ENCODE data around the gene MKLN1. TPM values are rescaled to one million over a fixed set of nuclear protein-coding genes. Genes with fewer than 3 reads are reported as not detected.

Gene MKLN1
- total and polyA plus RNA-seq, 2 of the 4 experiments (the other 2 are of a cell fraction): 17.5 to 52.0 TPM

GRCh38 chr7:131486346-131486745, 158.7 kb downstream of the MKLN1 start:
- Histone ChIP-seq H3K18ac (ENCODE audit: low read depth, low read length) (no peak overlapping the region), H2AK5ac (ENCODE audit: low read depth, low read length) (no peak overlapping the region), H3K27ac (ENCODE audit: insufficient read depth, low read length) (no peak overlapping the region), H2AK9ac (replicated peaks; ENCODE audit: low read depth, low read length, poor library complexity) (no peak overlapping the region), H3K4me1 (ENCODE audit: control insufficient read depth, insufficient read depth, low read length) (no peaks in the 10 kb centered on the region), H3K23ac (ENCODE audit: low read depth, low read length) (no peak overlapping the region), H3K9me3 (ENCODE audit: control insufficient read depth, insufficient read depth, low read length) (no peaks in the 10 kb centered on the region), H2BK15ac (ENCODE audit: low read depth, low read length) (no peak overlapping the region), H3K56ac (ENCODE audit: extremely low read depth, insufficient read depth, low read length) (no peak overlapping the region), H2AFZ (replicated peaks; ENCODE audit: low read length, poor library complexity) (no peak overlapping the region), H3K4me2 (ENCODE audit: low read depth, low read length) (no peak overlapping the region), H3K9me1 (ENCODE audit: insufficient read depth, low read length) (peaks cover 3% of the 10 kb centered on the region; the same call in 1 of the 2 replicates), H4K20me1 (ENCODE audit: insufficient read depth, low read length) (no peaks in the 10 kb centered on the region), H3K9ac (ENCODE audit: low read depth, low read length) (no peak overlapping the region), H3K4me3 (ENCODE audit: insufficient read depth, low read depth, low read length) (no peak overlapping the region), H2BK5ac (ENCODE audit: low read depth, low read length, poor library complexity, severe bottlenecking) (no peak overlapping the region), H4K91ac (ENCODE audit: insufficient read depth, low read depth, low read length) (no peak overlapping the region), H3K14ac (replicated peaks; ENCODE audit: low read depth, low read length) (no peak overlapping the region), H2BK20ac (ENCODE audit: low read depth, low read length) (no peak overlapping the region), H3K4ac (ENCODE audit: low read depth, low read length) (no peak overlapping the region), H4K8ac (ENCODE audit: low read depth in 2 of 2, low read length in 2 of 2) (no peak overlapping the region), H4K5ac (ENCODE audit: low read depth, low read length) (no peak overlapping the region), H3K79me1 (ENCODE audit: low read depth in 1 of 2, low read length in 2 of 2) (peaks cover 0 to 6% of the 10 kb centered on the region in 2 experiments; a peak in 2 of 4 replicates), H2BK120ac (ENCODE audit: low read depth, low read length) (no peak overlapping the region), H3K36me3 (ENCODE audit: control insufficient read depth, insufficient read depth, low read length) (peaks cover 9% of the 10 kb centered on the region), H3K27me3 (ENCODE audit: control insufficient read depth, insufficient read depth, low read length) (no peaks in the 10 kb centered on the region)
- no TSS peak for BruUV-seq (replicated peaks)
- ATAC-seq (ENCODE audit: low read depth) (peak; percentile 36), DNase-seq (no peak)
- in situ Hi-C loops (cut with MboI; ENCODE audit: low sequenced_read_pairs): no loop called here
- CTCF ChIA-PET: no interaction called here
- POLR2A ChIA-PET (ENCODE audit: unreplicated experiment): no interaction called here
- intact Hi-C loops (cut with micrococcal nuclease): no loop called here
- TF ChIP-seq RFX5 (IDR thresholded peaks at IDR 0.05; ENCODE audit: low read depth, low read length): no peak
- TF ChIP-seq CTCF (conservative IDR thresholded peaks at IDR 0.05; ENCODE audit: low read depth, low read length): no peak
- TF ChIP-seq FOS (IDR thresholded peaks at IDR 0.05; ENCODE audit: low read depth, low read length): no peak
- no peak for TF ChIP-seq BHLHE40 (IDR thresholded peaks at IDR 0.05; ENCODE audit: low read depth, low read length)
- no peak for TF ChIP-seq NFE2L2 (IDR thresholded peaks at IDR 0.05; ENCODE audit: low read depth, low read length)
- no peak for TF ChIP-seq MXI1 (IDR thresholded peaks at IDR 0.05; ENCODE audit: borderline replicate concordance, low read depth, low read length)
- no peak for TF ChIP-seq ELK1 (IDR thresholded peaks at IDR 0.05; ENCODE audit: borderline replicate concordance, low read depth, low read length)
- no peak for TF ChIP-seq MAFK (IDR thresholded peaks at IDR 0.05; ENCODE audit: low read depth, low read length)
- TF ChIP-seq RAD21 (IDR thresholded peaks at IDR 0.05; ENCODE audit: low read length): no peak
- no peak for TF ChIP-seq USF2 (IDR thresholded peaks at IDR 0.05; ENCODE audit: low read depth, low read length)
- no peak for TF ChIP-seq CEBPB (IDR thresholded peaks at IDR 0.05; ENCODE audit: low read depth, low read length)
- no peak for TF ChIP-seq CHD1 (IDR thresholded peaks at IDR 0.05; ENCODE audit: low read depth, low read length)
- TF ChIP-seq MAZ (IDR thresholded peaks at IDR 0.05; ENCODE audit: borderline replicate concordance, low read depth, low read length): no peak
- no peak for TF ChIP-seq RCOR1 (IDR thresholded peaks at IDR 0.05; ENCODE audit: insufficient replicate concordance, low read length)
- no peak for TF ChIP-seq POLR2A (IDR thresholded peaks at IDR 0.05; ENCODE audit: low read depth, low read length)
- TF ChIP-seq SMC3 (IDR thresholded peaks at IDR 0.05; ENCODE audit: low read depth, low read length): no peak
- dilution Hi-C loops (cut with HindIII; ENCODE audit: low sequenced_read_pairs, unreplicated experiment): no loop called here
- WGBS, 2 experiments (ENCODE audit: extremely low coverage in 2 of 2, insufficient read length in 1 of 2): no CpG with 5 or more reads among the region's 2 CpGs
